ENCODE data around the gene ELMO1.

The ELMO1 gene

DNA sequence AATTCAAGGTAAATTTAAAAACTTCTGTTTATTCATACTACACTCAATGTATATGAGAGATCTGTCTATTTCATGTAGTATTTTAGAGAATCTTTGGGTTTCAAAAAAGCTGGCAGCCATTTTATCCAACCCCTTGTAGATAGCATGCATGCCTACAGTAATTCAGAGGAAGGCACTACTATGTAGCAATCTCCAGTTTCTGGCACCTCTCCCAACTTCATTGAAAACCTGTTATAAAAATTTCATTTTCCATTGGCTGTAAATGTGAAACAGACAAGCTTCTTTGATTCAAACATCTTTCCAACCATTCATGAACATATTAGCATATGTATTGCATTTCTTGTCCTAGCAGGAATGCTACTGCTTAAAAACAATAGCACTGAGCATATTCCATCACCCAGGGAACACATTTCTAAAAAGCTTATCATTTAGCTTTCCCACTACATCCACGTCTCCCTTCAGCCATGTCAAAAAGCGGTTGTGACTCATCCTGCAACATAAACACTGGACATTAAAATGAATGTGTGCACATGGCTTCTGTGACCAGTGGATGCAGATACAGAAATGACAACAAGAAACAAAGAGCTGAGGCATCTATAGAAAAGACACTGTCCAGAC lies 393.9 kb downstream of the ELMO1 start:
- DNase-seq (ENCODE audit: low read depth): no peak
- H3K4me3 ChIP-seq (ENCODE audit: low read length): no peak overlapping the region
- TF ChIP-seq, protein P1, sequence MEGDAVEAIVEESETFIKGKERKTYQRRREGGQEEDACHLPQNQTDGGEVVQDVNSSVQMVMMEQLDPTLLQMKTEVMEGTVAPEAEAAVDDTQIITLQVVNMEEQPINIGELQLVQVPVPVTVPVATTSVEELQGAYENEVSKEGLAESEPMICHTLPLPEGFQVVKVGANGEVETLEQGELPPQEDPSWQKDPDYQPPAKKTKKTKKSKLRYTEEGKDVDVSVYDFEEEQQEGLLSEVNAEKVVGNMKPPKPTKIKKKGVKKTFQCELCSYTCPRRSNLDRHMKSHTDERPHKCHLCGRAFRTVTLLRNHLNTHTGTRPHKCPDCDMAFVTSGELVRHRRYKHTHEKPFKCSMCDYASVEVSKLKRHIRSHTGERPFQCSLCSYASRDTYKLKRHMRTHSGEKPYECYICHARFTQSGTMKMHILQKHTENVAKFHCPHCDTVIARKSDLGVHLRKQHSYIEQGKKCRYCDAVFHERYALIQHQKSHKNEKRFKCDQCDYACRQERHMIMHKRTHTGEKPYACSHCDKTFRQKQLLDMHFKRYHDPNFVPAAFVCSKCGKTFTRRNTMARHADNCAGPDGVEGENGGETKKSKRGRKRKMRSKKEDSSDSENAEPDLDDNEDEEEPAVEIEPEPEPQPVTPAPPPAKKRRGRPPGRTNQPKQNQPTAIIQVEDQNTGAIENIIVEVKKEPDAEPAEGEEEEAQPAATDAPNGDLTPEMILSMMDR (conservative IDR thresholded peaks at IDR 0.05; ENCODE audit: low read length): no peak

DNA sequence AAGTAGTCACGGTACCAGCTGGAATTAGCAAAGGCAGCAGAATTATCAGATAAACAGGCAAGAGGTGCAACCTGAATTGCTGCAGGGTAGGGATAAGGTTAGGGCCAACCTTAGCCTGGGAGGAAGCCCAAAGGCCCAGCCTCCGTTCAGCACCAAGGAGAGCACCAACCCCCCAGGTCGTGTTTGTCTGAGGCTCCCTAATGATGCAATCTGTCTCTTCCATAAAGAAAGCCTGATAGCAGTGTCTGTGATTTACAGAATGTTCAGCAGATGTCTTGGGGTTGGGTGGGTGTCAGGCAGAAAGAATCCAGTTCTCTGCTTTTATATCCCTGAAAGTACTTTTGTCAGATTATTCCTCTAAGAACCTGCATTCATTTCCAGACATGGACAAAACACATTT lies 396.0 kb downstream of the ELMO1 start:
- no peak overlapping the region for H3K4me3 ChIP-seq (ENCODE audit: low read length)
- peak; percentile 4 for DNase-seq (ENCODE audit: low read depth)
- TF ChIP-seq, protein P1 (conservative IDR thresholded peaks at IDR 0.05; ENCODE audit: low read length): no peak

DNA sequence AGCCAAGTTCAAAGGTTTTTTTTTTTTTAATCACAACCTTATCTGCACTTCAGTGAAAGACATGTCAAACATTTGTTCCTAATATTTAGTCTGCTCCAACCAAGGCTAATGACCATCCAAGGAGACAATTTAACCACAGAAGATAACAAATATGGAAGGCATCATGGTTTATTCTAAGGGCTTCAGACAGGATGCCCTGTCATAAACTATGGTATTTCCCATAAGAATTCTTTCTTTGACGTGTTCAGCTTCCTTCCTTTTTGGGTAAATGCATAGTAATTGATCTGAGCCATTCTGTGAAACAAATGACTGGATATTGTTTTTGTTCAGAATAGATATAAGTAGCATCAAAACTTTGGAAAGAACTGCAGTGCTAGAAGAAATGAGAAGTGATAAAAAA lies 397.9 kb downstream of the ELMO1 start:
- no peak overlapping the region for H3K4me3 ChIP-seq (ENCODE audit: low read length)
- TF ChIP-seq, protein P1 (conservative IDR thresholded peaks at IDR 0.05; ENCODE audit: low read length): no peak
- no peak for DNase-seq (ENCODE audit: low read depth)

DNA sequence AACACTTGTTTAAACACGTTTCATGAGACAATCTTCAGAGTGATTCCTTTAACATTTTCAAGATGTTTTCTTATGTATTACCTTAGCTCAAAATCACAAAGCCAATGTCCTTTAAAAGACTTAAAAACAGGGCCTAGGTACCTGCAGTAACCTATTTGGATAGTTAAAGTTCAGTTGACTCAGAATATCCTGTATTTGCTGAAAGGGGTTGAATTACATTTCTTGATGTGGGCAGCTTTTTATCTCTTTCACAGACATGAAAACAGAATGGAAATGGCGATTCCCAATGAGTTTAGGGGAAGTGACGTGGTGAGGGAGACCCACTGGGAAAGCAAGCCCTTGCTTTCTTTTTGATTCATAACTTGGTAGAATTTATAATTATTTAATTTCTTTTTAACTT lies 400.0 kb downstream of the ELMO1 start:
- no peak for DNase-seq (ENCODE audit: low read depth)
- TF ChIP-seq, protein P1 (conservative IDR thresholded peaks at IDR 0.05; ENCODE audit: low read length): no peak
- H3K4me3 ChIP-seq (ENCODE audit: low read length): no peak overlapping the region

DNA sequence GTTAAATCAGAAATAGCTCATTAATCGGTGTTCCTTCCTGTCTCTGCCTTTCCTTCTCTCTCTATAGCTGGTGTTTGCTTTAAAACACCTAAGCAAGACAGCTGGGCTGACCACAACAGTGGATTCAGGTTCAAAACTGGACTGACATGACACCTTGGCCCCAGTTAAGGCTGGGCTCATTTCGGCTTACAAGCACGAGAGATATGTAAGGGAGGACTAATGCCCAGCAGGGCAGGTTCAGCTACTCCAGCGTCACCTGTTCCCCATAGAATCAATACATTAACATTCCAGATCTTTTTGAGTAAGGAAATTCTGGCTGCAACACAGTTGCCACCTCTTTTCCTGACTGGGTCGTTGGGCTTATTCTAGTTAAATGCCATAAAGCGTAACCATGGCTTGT lies 401.4 kb downstream of the ELMO1 start:
- DNase-seq (ENCODE audit: low read depth): no peak
- TF ChIP-seq, protein P1 (conservative IDR thresholded peaks at IDR 0.05; ENCODE audit: low read length): no peak
- no peak overlapping the region for H3K4me3 ChIP-seq (ENCODE audit: low read length)

DNA sequence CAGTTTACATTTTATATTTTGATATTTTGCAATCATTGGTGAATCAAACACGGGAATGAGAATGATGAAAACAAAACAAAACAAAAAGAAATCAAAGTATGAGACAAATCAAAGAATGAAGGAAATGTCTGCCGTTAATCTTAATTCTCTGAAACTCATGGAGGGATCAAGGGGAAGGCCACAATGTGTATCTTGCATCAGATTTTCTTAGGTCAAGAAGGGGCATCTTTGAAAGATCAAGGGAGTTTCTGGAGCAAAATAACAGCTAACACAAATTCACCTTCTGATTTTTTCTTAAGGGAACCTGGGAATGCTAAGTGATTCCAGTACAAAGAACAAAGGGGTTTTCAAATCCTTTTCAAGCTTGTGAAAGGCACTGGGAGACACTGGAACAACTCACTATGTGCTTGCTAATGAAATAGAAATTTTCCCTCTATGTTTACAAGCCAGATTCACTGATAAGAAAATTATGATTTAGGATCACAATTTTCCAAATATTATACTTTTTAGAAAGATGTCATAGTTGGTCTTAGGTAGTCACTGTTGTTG lies 402.1 kb downstream of the ELMO1 start:
- no peak overlapping the region for H3K4me3 ChIP-seq (ENCODE audit: low read length)
- DNase-seq (ENCODE audit: low read depth): no peak
- TF ChIP-seq, protein P1 (conservative IDR thresholded peaks at IDR 0.05; ENCODE audit: low read length): no peak

DNA sequence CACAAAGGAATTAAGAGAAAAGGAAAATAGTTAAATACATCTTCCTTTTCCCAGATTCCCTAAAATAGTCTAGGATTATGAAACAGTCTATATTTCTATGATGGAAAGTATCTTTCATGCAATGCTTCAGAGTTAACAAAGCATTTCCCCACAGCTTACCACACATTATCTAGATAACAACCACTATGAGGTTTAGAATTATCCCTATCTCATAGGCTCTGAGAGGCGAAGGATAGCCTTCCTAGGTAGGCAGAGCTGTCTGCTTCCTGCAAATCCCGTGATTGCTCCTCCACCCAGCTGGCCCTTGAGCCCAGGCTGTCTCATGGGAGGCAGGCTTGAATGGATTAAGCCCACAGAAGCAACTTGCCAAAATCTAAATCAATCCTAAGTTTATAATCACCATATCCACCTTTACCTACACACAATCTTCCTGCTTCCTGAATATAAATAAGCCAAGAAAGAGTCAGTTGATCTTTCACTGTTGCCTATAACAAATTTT lies 402.9 kb downstream of the ELMO1 start:
- no peak for DNase-seq (ENCODE audit: low read depth)

More for the DNA sequence above, 402.9 kb downstream of the ELMO1 start:
- no peak overlapping the region for H3K4me3 ChIP-seq (ENCODE audit: low read length)
- TF ChIP-seq, protein P1 (conservative IDR thresholded peaks at IDR 0.05; ENCODE audit: low read length): no peak

Data from AG10803 (cell line).